SU-DHL-6 (cell line): Measurements from ENCODE around the gene PNPLA2.
A peak's percentile ranks its signal among the peaks of the same experiment; 100 is the strongest.

Source experiments
- H2AFZ ChIP-seq: fragments of 200-600 bp; sonication (generic); 2 replicates; pipeline ENCODE4 v1.6.1; 2014; ENCODE audit warnings: low read depth, mild to moderate bottlenecking, moderate library complexity, mixed read lengths, antibody characterized with exemption, low read length; ENCODE audit not compliant: severe bottlenecking
- H3F3A ChIP-seq: fragments of 200-600 bp; shearing (Covaris generic); 2 replicates; pipeline ENCODE4 v1.6.0; 2016; ENCODE audit warnings: antibody characterized with exemption, mild to moderate bottlenecking; ENCODE audit not compliant: insufficient read depth
- H3K27ac ChIP-seq: fragments of 200-600 bp; sonication (generic); 2 replicates; pipeline ENCODE4 v1.5.1; 2016; ENCODE audit warnings: low read depth, mild to moderate bottlenecking, low read length, moderate library complexity, mixed read lengths
- H3K27me3 ChIP-seq: fragments of 200-600 bp; sonication (generic), shearing (Covaris generic); 2 replicates; pipeline ENCODE4 v1.6.0; 2014; ENCODE audit warnings: mild to moderate bottlenecking, low read length
- H3K36me3 ChIP-seq: fragments of 200-600 bp; sonication (generic); 2 replicates; pipeline ENCODE4 v1.6.1; 2014; ENCODE audit warnings: mild to moderate bottlenecking, low read length, mixed read lengths
- H3K4me2 ChIP-seq: fragments of 300-600, 200-600 bp; shearing (Covaris generic), sonication (generic); 2 replicates; pipeline ENCODE4 v1.6.0; 2014; ENCODE audit warnings: low read length, low read depth, mild to moderate bottlenecking; ENCODE audit not compliant: poor library complexity, severe bottlenecking
- H3K4me3 ChIP-seq: fragments of 200-600 bp; sonication (generic); 2 replicates; pipeline ENCODE4 v1.5.1; 2014; ENCODE audit warnings: antibody characterized with exemption, low read length, mild to moderate bottlenecking, mixed read lengths; ENCODE audit not compliant: insufficient read depth, poor library complexity, severe bottlenecking
- H3K79me2 ChIP-seq: fragments of 200-600 bp; sonication (generic); 2 replicates; pipeline ENCODE4 v1.6.1; 2014; ENCODE audit warnings: mild to moderate bottlenecking, low read length, moderate library complexity; ENCODE audit not compliant: insufficient read depth
- H3K9ac ChIP-seq: fragments of 200-600 bp; sonication (generic); 2 replicates; pipeline ENCODE4 v1.7.0; 2014; ENCODE audit warnings: mild to moderate bottlenecking, low read length
- H3K9me2 ChIP-seq: fragments of 200-600 bp; sonication (generic); replicated peaks from 2 replicates; pipeline ENCODE4 v1.6.1; 2014; ENCODE audit warnings: low read length; ENCODE audit not compliant: insufficient read depth
- H3K9me3 ChIP-seq: fragments of 200-600 bp; sonication (generic); 2 replicates; pipeline ENCODE4 v1.6.1; 2014; ENCODE audit warnings: low read length, mixed read lengths; ENCODE audit not compliant: insufficient read depth
- H4K20me1 ChIP-seq: fragments of 200-600 bp; sonication (generic); 2 replicates; pipeline ENCODE4 v1.6.1; 2014; ENCODE audit warnings: low read depth, mild to moderate bottlenecking, antibody characterized with exemption, low read length, moderate library complexity, mixed read lengths
- EZH2phosphoT487 ChIP-seq: fragments of 200-600 bp; sonication (generic), shearing (Covaris generic); conservative IDR thresholded peaks from 2 replicates; pipeline ENCODE4 v1.6.1; 2018; ENCODE audit warnings: mild to moderate bottlenecking, antibody characterized with exemption, low read length, moderate library complexity, mixed read lengths
- TF ChIP-seq, protein P1 (sequence below): fragments of 200-600 bp; sonication (generic); IDR thresholded peaks from one replicate; pipeline ENCODE4 v1.5.1; 2017; ENCODE audit warnings: antibody characterized with exemption, mild to moderate bottlenecking, low read length, moderate library complexity; ENCODE audit not compliant: insufficient read depth, poor library complexity, severe bottlenecking

Gene PNPLA2

DNA sequence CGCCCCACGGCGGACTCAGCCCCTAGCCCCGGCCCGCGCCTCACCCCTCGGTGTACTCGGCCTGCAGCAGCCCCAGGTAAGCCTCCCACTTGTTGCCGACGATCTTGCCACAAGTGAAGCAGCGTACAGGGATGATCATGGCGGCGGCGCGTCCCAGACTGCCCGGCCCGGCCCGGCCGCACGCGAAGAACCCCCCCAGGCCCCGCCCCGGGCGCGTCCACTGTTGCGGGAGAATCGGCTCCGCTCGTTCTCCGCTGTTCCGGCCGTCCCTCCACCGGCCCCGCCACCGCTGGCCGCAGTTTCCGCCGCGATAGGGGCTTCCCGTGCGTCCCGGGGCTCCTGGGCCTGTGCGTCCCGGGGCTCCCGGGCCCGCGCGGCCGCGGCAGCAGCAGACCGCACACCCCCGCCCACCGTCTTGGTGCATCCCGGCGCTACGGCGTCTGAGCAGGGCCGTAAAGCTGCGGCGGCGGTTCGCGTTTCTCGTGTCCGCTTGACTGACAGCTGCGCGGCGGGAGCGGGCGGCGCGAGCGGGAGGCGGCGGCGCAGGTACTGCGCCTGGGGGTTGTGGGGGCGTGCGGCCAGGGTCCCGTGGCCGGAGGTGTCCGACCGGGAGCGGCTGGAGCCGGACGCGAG lies 23.8 kb downstream of the PNPLA2 start, which contains the start of the genes POLR2L and TSPAN4:
POLR2L (minus strand) TSS at position 160 of the 633 bp plus-strand sequence; CDS start at position 139, 21 bp downstream.
TSPAN4 (plus strand) TSS at position 483 of the 633 bp plus-strand sequence. CDS start 7,453 bp downstream, outside the sequence.
- no peaks in the 10 kb centered on the region for H3K9me3 ChIP-seq
- peak within 1 kb of the TSS; percentile 69 for H3K27ac ChIP-seq
- peaks cover 19% of the 10 kb centered on the region for H3K79me2 ChIP-seq
- H4K20me1 ChIP-seq: peaks cover 6% of the 10 kb centered on the region; the same call in 1 of the 2 replicates
- H3K27me3 ChIP-seq: no peaks in the 10 kb centered on the region
- H3K36me3 ChIP-seq: no peaks in the 10 kb centered on the region
- H3K4me2 ChIP-seq: peak within 1 kb of the TSS; percentile 70
- TF ChIP-seq, protein P1, sequence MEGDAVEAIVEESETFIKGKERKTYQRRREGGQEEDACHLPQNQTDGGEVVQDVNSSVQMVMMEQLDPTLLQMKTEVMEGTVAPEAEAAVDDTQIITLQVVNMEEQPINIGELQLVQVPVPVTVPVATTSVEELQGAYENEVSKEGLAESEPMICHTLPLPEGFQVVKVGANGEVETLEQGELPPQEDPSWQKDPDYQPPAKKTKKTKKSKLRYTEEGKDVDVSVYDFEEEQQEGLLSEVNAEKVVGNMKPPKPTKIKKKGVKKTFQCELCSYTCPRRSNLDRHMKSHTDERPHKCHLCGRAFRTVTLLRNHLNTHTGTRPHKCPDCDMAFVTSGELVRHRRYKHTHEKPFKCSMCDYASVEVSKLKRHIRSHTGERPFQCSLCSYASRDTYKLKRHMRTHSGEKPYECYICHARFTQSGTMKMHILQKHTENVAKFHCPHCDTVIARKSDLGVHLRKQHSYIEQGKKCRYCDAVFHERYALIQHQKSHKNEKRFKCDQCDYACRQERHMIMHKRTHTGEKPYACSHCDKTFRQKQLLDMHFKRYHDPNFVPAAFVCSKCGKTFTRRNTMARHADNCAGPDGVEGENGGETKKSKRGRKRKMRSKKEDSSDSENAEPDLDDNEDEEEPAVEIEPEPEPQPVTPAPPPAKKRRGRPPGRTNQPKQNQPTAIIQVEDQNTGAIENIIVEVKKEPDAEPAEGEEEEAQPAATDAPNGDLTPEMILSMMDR: no peak
- no peak for TF ChIP-seq EZH2phosphoT487
- peak within 1 kb of the TSS; percentile 99 for H2AFZ ChIP-seq
- H3K9ac ChIP-seq: peak within 1 kb of the TSS; percentile 79
- H3K9me2 ChIP-seq: no peaks in the 10 kb centered on the region
- H3K4me3 ChIP-seq: peak within 1 kb of the TSS; percentile 88
- no peaks in the 10 kb centered on the region for H3F3A ChIP-seq

DNA sequence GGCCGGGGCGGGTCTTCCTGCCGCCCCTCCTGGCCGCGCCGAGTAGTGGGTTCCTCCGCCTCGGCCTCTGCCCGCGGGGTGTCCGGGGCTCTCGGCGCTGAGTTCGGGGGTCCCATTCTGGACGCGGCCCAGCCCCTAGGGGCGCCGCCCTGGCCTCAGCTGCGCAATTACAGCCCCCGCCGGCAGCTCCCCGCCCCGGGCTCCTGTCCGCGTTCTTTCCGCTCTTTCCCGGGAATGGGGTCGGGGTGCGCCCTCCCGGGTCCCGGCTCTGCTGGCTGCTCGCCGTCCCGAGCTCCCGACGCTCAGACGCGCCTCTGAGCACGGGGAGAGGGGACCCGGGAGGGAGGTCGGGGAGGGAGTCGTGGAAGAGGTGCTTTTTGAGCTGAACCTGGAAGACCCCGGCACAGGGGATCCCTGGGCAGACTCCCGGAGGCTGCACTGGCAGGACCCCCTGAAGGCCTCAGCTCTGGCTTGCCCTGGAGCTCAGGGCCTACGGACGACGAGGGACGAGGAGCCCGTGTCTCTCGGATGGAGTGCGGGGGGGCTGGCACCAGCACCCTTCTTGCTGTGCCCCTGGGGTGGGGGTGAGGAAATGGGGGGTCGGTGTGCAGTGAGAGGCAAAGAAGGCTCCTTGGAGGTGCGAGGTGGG lies 24.5 kb downstream of the PNPLA2 start:
- H3K9me2 ChIP-seq: no peaks in the 10 kb centered on the region
- H3K4me2 ChIP-seq: peak overlapping the region; percentile 70
- H3F3A ChIP-seq: no peaks in the 10 kb centered on the region
- H3K9me3 ChIP-seq: no peaks in the 10 kb centered on the region
- H3K9ac ChIP-seq: peak overlapping the region; percentile 79
- H3K4me3 ChIP-seq: peak overlapping the region; percentile 88
- peaks cover 19% of the 10 kb centered on the region for H3K79me2 ChIP-seq
- no peaks in the 10 kb centered on the region for H3K27me3 ChIP-seq
- H2AFZ ChIP-seq: peak overlapping the region; percentile 99
- no peak for TF ChIP-seq EZH2phosphoT487
- TF ChIP-seq, protein P1: no peak
- H3K27ac ChIP-seq: no peak overlapping the region
- peaks cover 6% of the 10 kb centered on the region; the same call in 1 of the 2 replicates for H4K20me1 ChIP-seq
- H3K36me3 ChIP-seq: no peaks in the 10 kb centered on the region

DNA sequence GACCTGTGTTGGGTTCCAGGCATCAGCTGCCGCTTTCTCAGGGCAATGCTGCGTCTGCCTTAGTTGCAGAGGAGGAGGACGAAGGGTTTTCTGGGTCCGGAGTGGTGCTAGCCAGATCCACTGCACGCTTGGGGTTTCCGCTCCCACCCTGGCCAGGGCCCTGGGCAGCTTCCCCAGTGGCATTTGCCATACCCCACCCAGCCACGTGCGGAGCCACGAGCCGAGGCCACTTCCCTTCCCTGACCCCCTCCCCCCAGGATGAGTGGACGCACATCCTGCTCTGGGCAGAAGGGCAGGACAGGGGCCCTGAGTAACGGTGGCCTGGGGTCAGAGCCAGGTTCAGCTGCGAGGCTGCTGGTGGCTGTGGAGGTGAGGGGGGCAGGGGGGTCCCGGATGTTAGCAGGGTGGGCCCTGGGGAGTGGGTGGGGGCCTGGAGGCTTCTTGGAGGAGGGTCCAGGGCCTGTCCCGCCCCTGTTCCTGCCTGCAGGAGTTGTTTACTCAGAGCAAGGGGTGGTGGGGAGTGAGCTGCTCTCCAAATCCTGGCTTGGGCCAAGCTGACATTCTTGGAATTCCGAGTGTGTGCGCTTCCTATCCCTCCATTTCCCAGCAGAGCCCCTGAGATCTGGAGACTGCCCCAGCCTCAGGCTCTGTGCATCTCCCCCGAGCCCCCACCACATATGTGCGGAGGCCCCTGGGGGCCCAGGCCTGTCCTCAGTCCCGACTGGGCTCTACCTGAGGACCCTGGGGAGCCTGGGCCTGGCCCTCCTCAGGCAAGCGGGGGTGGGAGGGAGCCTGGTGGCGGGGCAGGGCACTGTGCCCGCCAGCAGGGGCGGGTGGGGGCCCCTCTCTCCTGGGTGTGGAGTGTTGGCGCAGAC lies 25.3 kb downstream of the PNPLA2 start:
- H3K4me3 ChIP-seq: no peak overlapping the region
- H3K27me3 ChIP-seq: no peaks in the 10 kb centered on the region
- peak overlapping the region; percentile 70 for H3K4me2 ChIP-seq
- H3K9me2 ChIP-seq: no peaks in the 10 kb centered on the region
- peak overlapping the region; percentile 79; the same call in 1 of the 2 replicates for H3K9ac ChIP-seq
- H3K27ac ChIP-seq: no peak overlapping the region
- peaks cover 6% of the 10 kb centered on the region; the same call in 1 of the 2 replicates for H4K20me1 ChIP-seq
- no peak overlapping the region for H2AFZ ChIP-seq
- no peaks in the 10 kb centered on the region for H3K36me3 ChIP-seq
- no peak for TF ChIP-seq EZH2phosphoT487
- TF ChIP-seq, protein P1: no peak
- no peaks in the 10 kb centered on the region for H3F3A ChIP-seq
- no peaks in the 10 kb centered on the region for H3K9me3 ChIP-seq
- H3K79me2 ChIP-seq: peaks cover 19% of the 10 kb centered on the region
